AG04450 (cell line): ENCODE results near the gene PLSCR3. TPM values are rescaled to one million over a fixed set of nuclear protein-coding genes. Genes with fewer than 3 reads are reported as not detected.

Source experiments
- CTCF ChIA-PET: fragments of 300-600, 350-600 bp; formaldehyde crosslinking; extraction: SDS; loops from one replicate; lab custom pipeline; 2022; ENCODE audit warnings: antibody characterized with exemption, inconsistent platforms; lab: Charles Lee
- POLR2A ChIA-PET: fragments of 350-600 bp; formaldehyde crosslinking; extraction: SDS; loops from one replicate; lab custom pipeline; 2021; ENCODE audit warnings: antibody characterized with exemption, inconsistent platforms; lab: Yijun Ruan, JAX
- DNase-seq: peaks from one replicate; pipeline ENCODE4 v3.0.0-alpha.2; 2011; ENCODE audit warnings: low read depth, low spot score
- H3K27ac ChIP-seq: one replicate; pipeline ENCODE4 v1.5.1; 2012; ENCODE audit warnings: low read depth, low read length, control low read depth
- H3K27me3 ChIP-seq: one replicate; pipeline ENCODE4 v1.6.0; 2012; ENCODE audit warnings: low read length; ENCODE audit not compliant: control insufficient read depth, insufficient read depth
- H3K4me3 ChIP-seq: 2 replicates; pipeline ENCODE4 v1.5.1; 2011; ENCODE audit warnings: mild to moderate bottlenecking, low read depth, low read length, control low read depth
- H3K9me3 ChIP-seq: 2 replicates; pipeline ENCODE4 v1.5.1; 2012; ENCODE audit warnings: low read length; ENCODE audit not compliant: control insufficient read depth, insufficient read depth
- polyA plus RNA-seq: library from polyadenylated mRNA; depleted of rRNA; stranded (reverse); fragments of >200 nt; gene quantifications from 2 replicates; pipeline ENCODE4 v1.2.3, GENCODE V29; 2011
- TF ChIP-seq, protein P1 (sequence below): IDR thresholded peaks from 2 replicates; pipeline ENCODE4 v1.5.1; 2011; ENCODE audit warnings: low read depth, low read length, control low read depth, inconsistent platforms

The PLSCR3 gene
- polyA plus RNA-seq, 1 experiment = 35.2 TPM

- POLR2A ChIA-PET = interaction anchor here (0.5 to 0.6 kb wide), 2 partner anchors 61 to 74 kb away, joined by 3 to 5 read pairs; no protein-coding TSS in a partner anchor
- Histone ChIP-seq H3K9me3 (peaks cover 15% of the 10 kb centered on the region; the same call in 1 of the 2 replicates), H3K4me3 (no peak overlapping the region), H3K27me3 (peaks cover under 1% of the 10 kb centered on the region), H3K27ac (no peak overlapping the region)
- CTCF ChIA-PET = interaction anchor here (0.7 to 0.8 kb wide), 2 partner anchors 22 to 166 kb away, joined by 6 to 7 read pairs; no protein-coding TSS in a partner anchor
- TF ChIP-seq, protein P1, sequence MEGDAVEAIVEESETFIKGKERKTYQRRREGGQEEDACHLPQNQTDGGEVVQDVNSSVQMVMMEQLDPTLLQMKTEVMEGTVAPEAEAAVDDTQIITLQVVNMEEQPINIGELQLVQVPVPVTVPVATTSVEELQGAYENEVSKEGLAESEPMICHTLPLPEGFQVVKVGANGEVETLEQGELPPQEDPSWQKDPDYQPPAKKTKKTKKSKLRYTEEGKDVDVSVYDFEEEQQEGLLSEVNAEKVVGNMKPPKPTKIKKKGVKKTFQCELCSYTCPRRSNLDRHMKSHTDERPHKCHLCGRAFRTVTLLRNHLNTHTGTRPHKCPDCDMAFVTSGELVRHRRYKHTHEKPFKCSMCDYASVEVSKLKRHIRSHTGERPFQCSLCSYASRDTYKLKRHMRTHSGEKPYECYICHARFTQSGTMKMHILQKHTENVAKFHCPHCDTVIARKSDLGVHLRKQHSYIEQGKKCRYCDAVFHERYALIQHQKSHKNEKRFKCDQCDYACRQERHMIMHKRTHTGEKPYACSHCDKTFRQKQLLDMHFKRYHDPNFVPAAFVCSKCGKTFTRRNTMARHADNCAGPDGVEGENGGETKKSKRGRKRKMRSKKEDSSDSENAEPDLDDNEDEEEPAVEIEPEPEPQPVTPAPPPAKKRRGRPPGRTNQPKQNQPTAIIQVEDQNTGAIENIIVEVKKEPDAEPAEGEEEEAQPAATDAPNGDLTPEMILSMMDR = no peak
- no peak for DNase-seq
Observed at GRCh38 chr17:7423679-7424078, 29.4 kb upstream of the PLSCR3 start.

DNA sequence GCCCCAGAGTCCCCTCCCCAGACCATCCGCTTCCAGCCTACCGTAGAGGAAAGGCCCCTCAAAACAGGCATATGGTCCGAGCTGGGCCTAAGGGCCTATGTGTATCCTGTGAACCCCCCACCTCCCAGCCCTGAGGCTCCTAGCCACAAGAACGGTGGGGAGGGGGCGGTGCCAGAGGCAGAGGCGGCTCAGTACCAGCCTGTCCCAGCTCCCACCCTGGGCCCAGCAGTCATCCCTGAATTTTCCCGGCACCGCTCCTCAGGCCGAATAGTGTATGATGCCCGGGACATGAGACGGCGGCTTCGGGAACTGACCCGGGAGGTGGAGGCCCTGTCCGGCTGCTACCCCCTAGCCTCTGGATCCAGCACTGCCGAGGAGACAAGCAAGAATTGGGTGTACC, 26.9 kb upstream of the PLSCR3 start:
- H3K9me3 ChIP-seq = peaks cover 15% of the 10 kb centered on the region; the same call in 1 of the 2 replicates
- POLR2A ChIA-PET = interaction anchor here (0.7 to 1.5 kb wide), 3 partner anchors 14 to 139 kb away, joined by 3 read pairs; partner anchors contain the start of genes TMEM102 and TMEM256
- no peak overlapping the region for H3K4me3 ChIP-seq
- no peaks in the 10 kb centered on the region for H3K27me3 ChIP-seq
- H3K27ac ChIP-seq = no peak overlapping the region
- DNase-seq = no peak
- TF ChIP-seq, protein P1 = no peak
- CTCF ChIA-PET = no interaction called here

DNA sequence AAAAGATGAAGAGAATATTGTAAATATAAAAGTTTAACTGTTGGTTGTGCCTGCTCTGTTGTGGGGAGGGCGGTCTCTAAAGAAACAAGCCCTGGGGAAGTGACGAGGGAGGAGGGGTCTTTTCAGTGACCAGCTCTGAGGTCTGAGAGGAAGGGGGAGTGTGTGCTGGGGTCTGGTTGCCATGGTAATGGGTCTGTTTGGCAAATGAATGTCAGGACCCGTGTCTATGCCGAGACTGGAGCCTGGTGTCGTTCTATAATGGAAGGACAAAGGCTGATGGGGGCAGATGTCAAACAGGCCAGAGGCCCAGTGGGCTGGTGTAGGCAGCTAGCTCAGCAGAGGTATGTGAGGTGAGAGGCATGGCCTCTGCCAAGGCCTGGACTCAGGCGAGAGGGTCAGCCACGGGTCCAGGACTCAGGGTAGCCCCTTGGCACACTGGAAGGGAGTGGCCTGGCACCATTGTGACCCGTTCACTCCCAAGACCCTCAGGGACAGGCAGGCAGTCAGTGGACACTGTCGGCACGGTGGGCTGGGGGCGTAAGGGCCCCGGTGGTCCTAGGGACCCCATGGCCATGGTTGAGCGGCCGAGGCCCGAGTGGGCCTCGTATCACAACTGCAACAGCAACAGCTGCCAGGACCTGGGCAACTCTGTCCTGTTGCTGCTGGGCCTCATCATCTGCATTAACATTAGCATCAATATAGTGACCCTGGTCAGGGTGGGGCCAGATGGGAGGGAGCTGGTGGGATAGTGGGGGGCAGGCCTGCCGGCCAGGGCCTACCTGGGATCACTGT, 25.7 kb upstream of the PLSCR3 start, which contains the start of gene SPEM1:
Gene SPEM1, plus strand, starts transcription at position 506 of the 792 bp plus-strand sequence. Its CDS starts 61 bp downstream, at position 567.
- POLR2A ChIA-PET = interaction anchor here (1.0 to 1.5 kb wide), 2 partner anchors 16 to 141 kb away, joined by 3 read pairs; partner anchors contain the start of gene TMEM256
- CTCF ChIA-PET = no interaction called here
- TF ChIP-seq, protein P1 = no peak

DNA sequence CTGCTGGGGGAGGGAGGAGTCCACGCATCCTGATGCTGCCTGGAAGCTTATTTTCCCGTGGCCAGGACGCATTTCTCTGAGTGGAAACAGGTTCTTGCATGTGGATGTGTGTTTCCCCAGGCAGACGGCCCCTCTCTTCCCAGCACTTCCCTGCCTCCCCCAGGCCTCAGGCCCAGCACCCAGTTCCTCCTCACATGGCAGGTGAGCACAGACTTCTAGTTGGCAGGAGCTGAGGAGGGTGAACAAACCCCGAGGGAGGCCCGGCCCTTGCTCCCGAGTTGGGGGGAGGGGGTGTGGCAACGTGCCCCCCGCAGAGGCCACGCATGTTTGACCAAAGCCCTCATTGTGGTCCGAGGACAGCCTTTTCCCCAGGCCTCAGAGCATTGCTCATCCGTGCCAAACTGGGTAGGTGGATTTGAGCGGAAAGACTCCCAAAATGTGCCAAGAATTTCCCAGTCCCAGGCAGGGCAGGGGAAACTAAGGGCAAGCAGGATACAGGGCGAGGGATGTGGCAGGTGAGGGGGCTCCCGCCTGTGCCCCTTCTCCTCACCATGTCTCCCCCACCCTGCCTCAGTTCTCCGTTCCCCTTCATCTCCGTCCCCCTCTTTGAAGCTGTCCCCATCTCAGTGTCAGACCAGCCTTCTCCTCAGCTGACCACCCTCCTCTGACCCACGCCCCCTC, 24.3 kb upstream of the PLSCR3 start:
- no peaks in the 10 kb centered on the region for H3K27me3 ChIP-seq
- TF ChIP-seq, protein P1 = no peak
- no peak for DNase-seq
- no peak overlapping the region for H3K27ac ChIP-seq
- no peak overlapping the region for H3K4me3 ChIP-seq
- CTCF ChIA-PET = interaction anchor here (0.6 kb wide), 1 partner anchor 299 kb away, joined by 4 read pairs; no protein-coding TSS in a partner anchor
- H3K9me3 ChIP-seq = peaks cover 15% of the 10 kb centered on the region; the same call in 1 of the 2 replicates
- POLR2A ChIA-PET = interaction anchor here (0.7 kb wide), 1 partner anchor 15 kb away, joined by 4 read pairs; the partner anchor contains the start of gene TMEM256

More for the DNA sequence above, 25.7 kb upstream of the PLSCR3 start, which contains the start of gene SPEM1:
- no peak for DNase-seq
- Histone ChIP-seq H3K27ac (no peak within 1 kb of the TSS), H3K9me3 (peaks cover 15% of the 10 kb centered on the region; the same call in 1 of the 2 replicates), H3K27me3 (no peaks in the 10 kb centered on the region), H3K4me3 (no peak within 1 kb of the TSS)
